ENCODE results near the gene RASEF.
A peak's percentile ranks its signal among the peaks of the same experiment; 100 is the strongest.

RASEF gene

DNA sequence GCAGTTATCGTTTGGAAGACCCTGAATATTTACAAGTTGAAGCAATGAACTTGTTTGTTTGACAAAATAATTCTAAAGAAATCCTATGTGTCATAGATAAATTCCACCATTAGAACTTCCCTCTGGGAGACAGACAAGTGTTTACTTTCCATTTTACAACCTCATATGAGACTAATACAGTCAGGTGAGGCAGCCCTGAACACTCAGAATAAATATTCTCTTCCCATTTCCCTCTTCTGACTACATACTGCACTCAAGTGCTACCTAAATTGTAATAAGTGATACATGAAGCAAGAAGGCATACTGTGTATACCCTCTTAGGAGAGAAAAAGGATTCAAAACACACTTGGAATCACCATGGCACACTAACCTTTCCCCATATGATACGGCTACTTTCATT is 6.8 kb downstream of the RASEF start:
- no peak for DNase-seq (ENCODE audit: low spot score)

DNA sequence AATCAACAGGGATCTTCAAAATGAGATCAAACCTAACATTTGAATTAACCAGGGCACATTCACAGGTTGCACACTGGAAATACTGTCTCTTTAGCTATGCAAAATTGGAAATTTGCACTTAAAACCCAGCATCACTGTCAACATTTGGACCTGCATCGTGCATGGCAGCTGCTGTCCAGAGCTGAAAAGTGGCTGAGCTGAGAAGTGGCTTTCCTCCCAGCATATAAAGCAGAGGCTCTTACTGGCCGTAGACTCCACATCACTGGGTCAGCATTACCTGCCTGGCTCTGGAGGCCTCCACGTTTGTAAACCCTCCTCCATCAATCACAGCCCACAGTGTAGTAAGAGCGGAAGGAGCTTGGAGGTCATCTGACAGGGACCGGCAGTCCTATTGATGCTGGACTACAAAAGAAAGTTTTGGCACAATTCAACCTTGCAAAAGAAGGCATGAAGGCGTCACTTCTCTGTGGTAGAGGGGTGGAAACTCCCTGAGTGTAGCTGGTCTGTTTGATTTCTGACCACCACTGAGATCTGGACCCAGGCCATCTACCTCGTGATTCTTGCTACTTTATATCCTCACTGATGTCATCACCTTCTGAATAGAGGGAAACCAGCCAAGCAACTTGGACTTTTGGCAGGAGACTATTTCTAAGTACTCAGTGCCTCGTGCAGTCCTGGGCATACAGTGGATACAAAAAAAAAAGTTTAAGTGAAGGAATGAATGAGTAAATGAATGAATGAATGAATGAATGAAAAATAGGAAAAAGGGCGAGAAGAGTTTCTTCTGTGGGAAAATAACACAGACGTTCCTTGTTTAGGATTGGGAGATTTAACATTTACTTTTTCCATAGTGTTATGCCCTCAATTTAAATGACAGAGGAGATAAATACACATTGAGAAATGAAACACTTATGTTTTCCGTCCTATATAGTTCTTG is 14.8 kb downstream of the RASEF start:
- DNase-seq (ENCODE audit: low spot score), result peak; percentile 6

DNA sequence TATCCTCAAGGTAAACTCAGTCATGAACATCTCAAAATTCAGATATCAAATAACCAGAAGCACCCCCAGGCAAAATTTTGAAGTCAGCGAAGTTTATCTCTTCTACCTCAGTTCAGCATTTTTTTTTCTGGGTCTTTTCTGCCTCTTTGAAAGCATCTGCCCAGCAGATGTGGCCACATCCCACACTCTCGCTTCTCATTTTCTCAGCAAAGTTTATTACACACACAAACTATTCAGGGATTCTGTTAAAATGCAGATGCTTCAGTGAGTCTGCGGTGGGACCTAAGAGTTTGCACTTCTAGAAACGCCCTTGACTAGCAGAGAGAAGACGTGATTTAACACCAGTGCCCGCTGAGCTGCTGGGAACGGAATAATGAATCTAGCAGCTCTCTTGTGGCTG is 19.3 kb downstream of the RASEF start:
- no peak for DNase-seq (ENCODE audit: low spot score)

DNA sequence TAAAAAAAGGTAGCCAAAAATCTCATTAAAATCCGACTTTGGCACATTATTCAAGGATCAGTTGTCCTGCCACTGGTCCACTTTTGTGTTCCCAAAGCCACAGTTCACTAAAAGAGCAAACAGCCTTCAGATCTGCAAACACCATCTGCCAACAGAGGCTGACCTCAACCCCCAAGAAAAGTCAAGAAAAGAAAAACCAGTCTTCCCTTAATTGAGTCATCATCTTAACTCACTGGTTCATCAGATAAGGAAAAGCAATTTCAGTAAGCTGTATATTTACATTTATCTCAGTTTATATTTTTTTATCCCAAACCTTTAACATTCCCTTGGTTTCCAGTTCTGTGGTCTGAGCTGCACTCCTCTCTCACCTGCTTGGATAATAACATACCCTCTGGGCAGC is 21.2 kb downstream of the RASEF start:
- no peak for DNase-seq (ENCODE audit: low spot score)

DNA sequence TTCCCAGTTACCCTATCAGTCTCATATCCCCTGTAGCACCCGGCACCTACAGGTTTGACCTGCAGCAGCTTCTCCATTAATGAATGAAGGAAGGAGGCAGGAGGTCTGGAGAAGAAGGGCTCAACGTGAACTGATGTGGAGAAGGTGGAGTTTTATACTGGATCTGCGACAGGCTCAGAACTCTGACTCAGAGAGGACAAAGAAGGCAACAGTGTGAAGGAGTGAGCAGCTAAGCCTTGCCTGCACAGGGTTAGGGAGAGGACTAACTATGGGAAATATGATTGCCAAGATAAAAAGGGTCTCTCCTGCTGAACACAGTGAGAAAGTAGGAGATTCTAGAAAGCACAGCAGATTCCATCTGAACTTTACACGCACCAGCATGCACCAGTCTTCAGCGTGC is 23.6 kb downstream of the RASEF start:
- DNase-seq (ENCODE audit: low spot score), result no peak

DNA sequence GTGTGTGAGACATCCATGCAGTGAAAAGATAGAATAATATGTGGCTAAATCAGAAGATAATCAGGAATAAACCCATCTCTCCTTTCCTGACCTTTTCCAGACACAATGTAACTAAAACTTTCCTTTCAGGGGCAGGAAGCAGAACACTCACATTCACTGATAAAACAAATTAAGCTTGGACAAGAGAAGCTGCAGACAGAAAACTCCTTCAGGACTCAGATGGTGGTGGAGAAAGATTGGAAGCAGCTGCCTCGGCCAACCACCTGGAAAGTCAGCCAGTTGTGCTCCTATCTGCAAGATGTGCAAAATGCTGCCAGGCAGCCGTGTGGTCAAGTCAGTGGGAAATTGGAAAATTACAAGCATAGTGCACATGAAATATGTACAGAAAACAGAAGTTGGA is 26.9 kb downstream of the RASEF start:
- no peak for DNase-seq (ENCODE audit: low spot score)

DNA sequence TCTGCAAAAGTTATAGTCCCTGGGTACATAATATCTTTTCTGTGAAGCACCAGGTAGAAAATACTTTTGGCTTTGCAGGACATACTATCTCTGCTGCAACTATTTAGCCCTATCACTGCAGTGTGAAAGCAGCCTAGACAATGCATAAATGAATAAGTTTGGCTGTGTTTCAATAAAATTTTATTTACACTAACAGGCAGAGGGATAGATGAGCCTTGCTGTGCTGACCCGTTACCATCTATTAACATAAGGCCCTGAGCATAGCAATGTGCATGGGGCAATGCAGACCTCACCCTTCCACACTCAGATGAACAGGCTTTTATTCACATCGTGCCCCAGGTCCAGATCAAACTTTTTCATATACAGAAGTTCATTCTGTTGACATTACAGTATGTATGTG is 27.8 kb downstream of the RASEF start:
- no peak for DNase-seq (ENCODE audit: low spot score)

DNA sequence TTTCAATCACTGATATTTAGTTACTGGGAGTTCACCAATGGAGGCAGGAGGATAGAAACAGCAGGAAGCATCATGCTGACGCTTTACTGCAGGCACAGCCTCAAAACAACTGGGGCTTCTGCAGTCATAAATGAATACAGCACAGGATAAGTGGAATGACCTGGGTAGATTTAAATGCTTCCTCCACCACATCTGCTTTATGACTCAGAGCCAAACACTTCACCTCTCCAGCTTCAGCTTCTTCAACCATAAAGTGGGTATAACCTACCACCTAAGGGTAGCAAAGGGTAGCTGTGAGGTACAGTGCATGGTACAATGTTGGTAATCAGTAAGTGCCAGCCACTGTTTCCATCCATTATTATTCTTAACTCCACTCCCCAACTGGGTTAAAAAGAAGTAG is 28.4 kb downstream of the RASEF start:
- no peak for DNase-seq (ENCODE audit: low spot score)

DNA sequence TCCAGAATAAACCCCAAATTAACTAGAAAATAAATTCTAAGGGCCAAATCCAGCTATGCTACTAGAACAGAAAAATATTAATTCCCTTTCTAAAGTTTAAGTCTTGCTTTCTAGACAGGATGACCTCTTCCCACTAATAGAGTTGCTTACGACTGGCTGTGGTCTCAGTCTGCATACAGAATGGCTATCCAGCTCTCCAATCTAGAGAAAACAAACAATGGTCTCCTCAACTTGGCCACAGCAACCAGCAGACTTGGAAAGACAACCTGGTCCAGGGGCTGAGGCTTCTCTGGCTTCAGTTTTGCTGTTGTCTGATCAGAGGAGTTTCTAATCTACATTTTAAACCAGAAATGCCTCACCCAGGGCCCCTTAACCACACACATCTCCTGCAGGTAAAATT is 28.9 kb downstream of the RASEF start:
- DNase-seq (ENCODE audit: low spot score), result no peak

DNA sequence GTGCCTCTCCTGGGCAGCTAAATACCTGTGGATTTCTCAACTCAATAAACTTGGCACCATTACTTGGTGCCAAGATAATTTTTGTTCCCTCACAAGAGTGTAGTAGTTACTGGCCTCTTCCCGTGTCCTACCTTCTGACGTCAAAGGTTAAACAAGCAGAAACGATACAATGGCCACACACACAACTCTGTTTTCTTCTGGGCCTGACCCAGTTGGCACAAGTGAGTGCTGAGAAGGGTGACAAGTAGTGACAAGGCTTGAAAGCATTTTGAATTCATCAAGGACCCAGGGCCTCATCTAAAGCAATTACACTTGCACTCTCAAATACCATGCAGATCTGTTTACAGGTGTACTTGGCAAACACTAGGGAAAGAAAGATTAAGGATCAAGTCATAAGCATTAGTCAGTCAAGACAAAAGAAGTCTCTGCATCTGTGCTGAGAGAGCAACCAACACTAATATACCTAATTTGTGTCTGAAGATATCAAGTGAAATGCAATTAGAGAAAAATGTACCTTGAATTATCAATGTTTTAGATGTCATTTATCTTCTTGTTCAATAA is 30.8 kb downstream of the RASEF start:
- DNase-seq (ENCODE audit: low spot score), result no peak

DNA sequence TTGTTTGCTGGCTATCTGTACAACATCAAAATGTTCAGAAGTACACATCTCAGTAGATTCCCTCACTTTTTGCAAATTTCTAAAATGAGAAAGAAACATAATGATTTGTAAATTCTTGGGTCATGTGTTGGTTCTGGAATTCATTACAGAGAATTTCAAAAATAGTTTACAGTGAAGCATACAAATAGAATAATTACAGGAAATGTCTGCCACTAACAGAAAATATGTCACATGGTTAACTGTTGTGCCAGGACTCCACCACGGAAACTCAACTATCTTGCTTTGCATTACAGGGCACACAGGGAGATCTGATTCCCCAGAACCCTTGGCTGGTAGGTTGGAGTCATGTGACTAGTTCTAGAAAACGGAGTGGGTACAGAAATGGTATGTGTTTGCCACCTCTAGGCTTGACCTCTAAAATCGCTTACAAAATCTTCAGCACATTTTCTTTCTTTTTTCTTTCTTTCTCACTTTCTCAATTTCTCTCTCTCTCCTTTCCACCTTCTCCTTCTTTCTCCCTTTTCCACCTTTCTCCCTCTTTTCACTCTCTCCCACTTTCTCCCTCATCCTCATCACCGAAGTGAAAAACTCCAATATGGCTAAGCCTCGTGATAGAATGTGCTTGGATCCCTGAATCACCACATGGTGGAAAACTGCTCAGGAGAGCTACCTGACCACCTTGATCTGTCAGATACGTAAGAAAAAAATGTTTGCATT is 32.4 kb downstream of the RASEF start:
- DNase-seq (ENCODE audit: low spot score), result no peak

DNA sequence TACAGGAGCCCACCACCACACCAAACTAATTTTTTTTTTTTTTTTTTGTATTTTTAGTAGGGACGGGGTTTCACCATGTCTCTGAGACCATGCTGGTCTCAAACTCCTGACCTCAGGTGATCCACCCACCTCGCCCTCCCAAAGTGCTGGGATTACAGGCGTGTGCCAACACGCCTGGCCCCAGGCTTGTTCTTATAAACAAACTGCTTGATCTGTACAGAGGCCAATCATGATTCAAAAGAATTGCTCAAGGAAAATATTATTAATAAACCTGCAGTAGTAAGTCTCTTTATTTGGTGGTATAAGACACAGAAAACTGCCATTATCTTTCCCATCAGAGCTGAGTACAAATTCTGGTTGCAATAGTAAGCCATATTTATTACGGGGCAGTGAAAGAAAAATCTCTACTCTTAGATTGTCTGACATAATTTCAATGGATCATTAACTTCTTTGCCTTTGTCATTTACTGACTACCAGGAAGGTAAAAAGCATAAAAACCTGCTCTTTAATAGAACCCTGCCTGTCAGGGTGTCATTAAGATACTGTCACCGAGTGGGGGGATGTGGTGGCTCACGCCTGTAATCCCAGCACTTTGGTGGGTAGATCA is 33.3 kb downstream of the RASEF start:
- DNase-seq (ENCODE audit: low spot score), result no peak

DNA sequence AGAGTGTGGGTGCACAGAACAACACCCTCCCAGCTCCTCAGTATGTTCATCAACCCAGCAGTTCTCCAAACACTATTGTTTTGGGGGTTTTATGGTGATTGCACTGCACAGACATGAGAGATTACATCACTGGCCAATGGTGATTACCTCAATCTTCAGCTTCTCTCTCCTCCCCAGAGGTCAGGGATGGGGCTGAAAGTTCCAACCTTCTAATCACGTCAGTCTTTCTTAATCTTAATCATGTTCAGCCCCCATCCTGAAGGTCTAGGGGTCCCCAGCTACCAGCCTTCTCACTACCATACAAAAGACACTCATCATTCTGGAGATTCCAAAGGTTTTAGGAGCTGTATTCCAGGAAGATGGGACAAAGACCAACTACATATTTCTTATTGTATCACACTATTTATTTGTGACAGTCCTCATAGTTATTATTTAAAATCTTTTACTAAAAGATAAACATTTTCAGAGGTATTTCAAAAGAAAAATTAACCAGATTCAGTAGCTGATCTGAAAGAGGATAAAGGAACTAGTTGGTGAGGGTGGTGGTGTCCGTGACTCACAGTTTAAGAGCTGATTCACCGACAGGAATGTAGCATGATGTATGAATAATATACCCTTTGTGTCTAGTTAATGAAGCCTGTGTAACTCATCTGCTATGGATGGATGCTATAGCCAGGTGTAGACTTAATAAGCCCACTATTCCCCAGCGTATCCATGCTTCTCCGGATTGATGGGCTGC is 35.6 kb downstream of the RASEF start:
- DNase-seq (ENCODE audit: low spot score), result no peak

DNA sequence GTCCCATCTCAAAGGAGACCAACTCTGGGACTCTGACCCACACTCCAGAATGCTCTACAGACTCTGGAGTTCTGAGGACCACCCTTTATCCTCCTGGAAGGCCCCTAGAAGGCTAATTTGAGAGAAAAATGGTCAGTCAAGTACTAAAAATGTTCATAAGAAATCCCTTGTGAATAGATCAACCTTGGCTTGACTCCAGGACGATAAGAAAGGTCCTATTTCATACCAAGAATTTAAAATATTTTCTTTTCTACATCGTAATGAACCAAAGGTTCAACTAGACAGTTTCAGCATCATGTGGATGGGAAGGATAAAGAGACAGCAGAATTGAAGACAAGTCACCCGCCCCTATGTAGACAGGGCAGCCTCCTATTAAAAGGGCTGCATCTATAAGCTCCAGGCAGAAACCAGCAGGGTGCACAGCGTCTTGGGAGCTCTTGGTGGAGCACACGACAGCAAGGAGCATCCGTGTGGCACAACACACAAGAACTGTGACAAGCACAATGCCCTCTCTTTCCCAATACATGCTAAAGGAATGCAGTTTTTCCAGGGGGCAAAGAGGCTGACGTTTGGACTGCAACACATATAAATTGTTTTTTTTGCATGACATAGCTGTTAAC is 38.3 kb downstream of the RASEF start:
- no peak for DNase-seq (ENCODE audit: low spot score)

DNA sequence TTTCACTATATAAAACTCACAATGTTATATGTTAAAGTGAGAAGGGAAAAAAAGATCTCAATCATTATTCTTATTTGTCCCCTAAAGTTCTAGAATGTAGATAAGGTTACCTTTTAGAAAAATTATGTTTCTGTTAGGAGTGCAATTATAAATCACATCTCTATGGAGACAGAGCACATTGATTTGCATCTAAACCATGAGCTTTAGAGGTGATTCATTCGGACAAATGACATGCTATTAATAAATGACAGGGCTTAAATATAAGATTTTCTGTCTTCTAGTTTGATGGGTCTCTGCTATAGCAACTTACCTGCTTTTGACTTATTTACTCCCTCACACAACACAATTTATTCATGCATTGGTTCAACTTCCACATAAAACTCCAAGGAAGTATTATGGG is 39.8 kb downstream of the RASEF start:
- DNase-seq (ENCODE audit: low spot score), result no peak

DNA sequence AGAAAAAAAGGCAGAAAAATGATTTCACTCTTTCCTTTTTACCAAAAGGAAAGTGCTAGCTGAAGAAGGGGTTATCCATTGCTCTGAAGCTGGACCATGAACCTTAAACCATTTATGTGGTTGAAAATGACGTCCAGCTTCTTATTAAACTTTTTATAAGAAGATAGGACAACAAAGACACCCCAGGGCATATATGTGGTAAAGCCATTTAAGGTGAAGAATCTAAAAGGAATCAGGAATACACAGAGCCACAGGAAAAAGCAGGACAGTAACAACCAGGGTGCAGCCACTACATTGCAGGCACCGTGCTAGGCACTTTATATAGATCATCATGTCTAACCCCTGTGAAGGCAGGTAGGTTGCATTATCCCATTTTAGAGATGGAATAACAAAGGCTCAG is 42.1 kb downstream of the RASEF start:
- DNase-seq (ENCODE audit: low spot score), result no peak

DNA sequence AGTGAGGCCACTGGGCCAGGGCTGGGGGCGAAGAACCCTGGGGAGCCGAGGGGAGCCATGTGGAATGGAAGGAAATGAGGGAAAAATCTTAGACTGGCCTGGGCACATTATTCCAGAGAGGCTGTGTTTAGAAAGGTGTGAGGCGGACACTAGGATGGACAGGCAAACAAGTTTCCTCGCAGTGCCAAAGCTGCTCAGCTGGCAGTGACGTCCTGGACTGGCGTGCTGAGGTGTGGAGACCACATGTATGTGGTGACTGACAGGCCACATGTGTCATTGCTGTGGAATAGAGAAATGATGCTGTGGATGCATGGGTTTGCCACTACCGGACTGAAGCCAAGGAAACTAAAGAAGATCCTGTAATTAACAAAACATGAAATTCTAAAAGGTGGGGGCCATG is 42.6 kb downstream of the RASEF start:
- no peak for DNase-seq (ENCODE audit: low spot score)

DNA sequence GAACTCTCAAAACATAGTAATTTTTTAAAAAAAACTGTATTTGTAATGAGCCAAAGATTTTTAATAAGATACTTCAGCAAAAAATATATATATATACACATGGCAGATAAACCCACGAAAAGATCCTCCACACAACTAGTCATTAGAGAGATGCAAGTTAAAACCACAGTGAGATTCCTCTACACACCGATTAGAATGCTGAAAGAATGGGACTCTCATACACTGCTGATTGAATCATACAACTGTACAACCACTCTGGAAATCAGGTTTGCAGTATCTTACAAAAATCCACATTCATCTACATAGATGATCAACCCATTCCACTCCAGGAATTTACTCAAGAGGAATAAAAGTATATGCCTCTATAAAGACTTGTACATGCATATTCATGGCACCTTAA is 43.7 kb downstream of the RASEF start:
- DNase-seq (ENCODE audit: low spot score), result no peak

DNA sequence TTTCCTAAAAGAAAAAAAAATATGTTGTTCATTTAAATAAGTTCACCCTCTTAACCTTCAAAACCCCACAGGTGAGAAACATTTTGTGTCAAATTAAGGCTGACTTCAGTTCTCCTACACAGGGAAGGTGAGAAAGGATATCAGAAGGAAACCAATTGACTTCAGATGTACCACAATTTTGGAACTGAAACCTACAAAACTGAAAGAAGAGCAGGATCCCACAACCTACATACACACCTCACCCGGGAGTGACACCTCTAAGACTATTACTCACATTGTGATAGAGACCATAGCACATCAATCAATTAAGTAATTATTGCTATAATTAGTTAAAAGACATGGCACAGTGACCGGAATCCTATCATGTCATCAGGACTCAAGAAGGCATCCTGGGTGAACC is 47.0 kb downstream of the RASEF start:
- no peak for DNase-seq (ENCODE audit: low spot score)

DNA sequence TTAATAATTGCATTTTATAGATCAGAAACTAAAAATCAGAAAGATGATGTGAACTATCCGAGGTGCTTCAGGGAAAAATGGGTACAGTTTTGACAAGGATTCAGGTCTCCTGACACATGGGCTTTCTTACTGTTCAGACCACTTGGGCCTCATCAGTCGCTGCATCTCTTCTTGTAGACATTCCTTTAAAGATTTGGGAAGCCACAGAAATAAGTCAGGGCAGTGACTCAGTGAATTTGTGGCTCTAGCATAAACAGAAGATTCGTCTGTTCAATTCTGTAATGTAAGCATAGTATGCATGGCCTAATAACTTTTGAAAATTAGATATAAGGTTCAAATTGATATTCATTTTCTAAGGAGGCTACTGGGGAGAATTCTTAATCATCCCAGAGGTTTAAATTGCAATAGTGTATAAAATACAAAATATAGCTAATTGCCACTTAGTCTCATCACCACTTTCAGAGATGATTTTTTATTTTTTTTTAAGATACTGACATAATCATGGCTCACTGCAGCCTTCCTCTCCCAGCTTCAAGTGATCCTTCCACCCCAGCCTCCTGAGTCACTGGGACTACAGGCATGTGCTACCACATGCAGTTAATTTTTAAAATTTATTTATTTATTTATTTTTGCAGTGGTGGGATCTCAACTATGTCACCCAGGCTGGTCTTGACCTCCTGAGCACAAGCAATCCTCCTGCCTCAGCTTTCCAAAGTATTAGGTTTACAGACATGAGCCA is 48.9 kb downstream of the RASEF start:
- DNase-seq (ENCODE audit: low spot score), result no peak

Measured in globus pallidus (tissue), 1 donor.